IPS-NIHi11 (cell line): ENCODE data around the gene ADORA1.
A peak's percentile ranks its signal among the peaks of the same experiment; 100 is the strongest.

Experiments used
- DNase-seq: peaks from one replicate; pipeline ENCODE4 v3.0.0; 2012; ENCODE audit warnings: mixed read lengths, low spot score

ADORA1 gene

DNA sequence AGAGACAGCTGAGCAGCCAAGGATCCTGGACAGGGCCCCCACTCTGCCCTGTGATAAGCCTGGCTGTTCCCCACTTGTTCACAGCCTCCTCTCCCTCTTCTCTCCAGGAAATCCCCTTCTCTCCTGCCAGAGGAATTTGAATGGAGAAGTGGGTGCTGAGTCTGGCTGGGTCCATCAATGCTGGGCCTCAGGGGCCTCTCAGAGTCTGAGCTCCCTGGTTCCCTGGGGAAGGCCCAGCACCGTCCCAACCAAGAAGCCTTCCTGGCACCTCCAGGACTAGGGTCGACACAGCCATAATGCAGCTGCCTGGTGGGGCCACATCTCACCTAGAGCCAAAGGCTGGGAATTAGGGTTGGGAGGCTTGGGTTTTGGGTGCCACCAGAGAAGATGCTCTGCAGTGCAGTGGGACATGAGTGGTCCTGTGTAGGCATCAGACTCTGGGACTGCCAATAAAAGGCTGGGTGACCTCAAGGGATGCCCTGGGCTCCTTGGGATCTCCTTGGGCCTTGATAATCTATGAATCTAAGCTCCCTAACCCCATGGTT is 45.6 kb downstream of the ADORA1 start:
- DNase-seq: no peak

DNA sequence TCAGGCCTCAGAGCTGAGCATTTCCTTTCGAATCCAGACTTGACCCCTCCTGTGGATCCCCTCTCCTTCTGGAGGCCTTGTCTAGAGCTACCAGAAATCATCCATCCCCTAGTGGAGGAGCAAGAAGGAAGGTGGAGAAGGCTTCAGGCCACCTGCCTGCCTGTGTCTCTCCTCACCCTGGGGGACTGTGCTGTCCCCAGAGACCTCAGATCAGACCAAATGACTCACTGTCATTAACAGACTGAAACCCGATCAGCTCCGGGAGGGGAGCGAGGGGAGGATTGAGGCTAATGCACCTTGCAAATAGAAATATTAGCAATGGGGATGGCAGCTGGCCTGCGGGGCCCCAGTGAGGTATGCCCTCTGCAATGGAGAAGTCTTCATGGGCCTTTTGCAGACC is 46.0 kb downstream of the ADORA1 start:
- no peak for DNase-seq

DNA sequence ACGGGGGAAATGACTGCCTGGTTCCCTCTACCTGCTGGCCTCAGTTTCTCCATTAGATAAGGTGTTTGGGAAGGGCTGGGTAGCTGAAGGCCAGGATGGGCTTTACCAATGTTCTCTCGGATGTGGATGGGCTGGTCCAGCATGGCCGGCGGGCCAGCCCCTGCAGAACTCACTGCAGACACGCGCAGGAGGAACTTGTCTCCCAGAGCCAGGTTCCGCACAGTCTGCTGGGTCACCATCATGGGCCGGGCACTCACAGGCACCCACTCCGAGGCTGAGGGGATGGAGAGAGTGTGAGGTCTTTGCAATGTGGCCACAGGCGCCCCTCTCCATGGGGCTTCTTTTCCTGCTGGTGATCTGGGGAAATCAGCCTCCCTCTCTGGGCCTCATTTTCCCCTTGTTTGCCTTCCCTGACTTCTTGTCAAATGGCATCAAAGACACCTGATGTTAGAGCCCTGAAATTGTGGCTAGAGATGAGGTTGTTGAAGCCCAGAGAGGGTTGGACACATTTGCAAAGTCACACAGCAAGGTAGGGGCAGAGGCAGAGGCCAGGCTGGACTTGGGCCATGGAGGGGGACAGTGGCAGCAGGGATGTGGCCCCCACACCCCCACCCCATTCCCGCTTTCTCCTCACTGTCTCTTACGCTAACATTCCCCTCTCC is 46.9 kb downstream of the ADORA1 start:
- no peak for DNase-seq

DNA sequence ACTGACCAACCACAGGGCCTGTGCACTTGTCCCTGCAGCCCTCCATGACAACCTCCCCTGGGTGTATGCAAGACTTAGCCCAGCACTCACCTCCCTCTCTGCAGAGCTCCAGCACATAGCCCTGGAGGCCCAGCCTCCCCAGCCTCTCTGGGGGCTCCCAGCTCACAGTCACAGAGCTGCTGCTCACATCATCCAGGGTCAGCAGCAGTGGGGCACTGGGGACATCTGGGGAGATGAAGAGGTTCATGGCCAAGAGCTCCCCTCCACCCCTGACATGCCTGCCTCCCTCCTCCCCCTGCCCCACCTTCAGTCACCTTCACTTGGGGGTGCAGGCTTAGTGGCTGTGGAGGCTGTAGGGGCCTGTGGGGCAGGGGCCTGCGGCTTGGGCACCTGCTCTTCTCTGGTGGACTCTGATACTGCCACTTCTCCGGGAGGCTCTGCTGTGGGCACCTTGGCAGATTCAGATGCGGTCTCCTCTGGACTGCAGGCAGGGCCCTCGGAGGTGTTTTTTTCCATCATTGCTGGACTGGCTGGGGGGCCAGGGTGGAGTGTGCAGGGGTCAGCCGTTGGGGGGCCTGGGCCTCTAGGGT is 47.8 kb downstream of the ADORA1 start, which contains the start of gene MYBPH:
TSS of gene MYBPH (minus strand) at position 590 of the 590 bp plus-strand sequence. CDS start at position 519, 71 bp downstream.
- DNase-seq: no peak

DNA sequence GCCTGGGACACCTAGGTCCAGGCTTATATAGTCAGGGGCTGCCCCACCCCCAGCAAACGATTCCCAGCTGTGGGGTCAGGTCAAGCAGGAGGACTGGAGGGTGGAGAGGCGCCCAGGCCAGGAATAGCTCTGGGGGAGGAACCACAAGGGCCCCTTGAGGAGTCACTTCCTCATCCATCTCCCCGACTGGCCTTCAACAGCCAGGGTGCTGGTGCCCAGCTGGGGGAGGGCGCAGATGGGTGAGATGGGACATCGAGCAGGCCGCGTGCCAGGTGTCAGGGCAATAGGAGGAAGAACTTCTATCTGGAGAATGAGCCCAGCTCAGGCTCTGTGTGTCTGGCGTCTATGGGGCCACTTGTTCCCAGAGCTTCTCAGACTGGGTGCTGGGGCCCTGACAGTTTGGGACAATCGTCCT is 48.3 kb downstream of the ADORA1 start:
- no peak for DNase-seq

DNA sequence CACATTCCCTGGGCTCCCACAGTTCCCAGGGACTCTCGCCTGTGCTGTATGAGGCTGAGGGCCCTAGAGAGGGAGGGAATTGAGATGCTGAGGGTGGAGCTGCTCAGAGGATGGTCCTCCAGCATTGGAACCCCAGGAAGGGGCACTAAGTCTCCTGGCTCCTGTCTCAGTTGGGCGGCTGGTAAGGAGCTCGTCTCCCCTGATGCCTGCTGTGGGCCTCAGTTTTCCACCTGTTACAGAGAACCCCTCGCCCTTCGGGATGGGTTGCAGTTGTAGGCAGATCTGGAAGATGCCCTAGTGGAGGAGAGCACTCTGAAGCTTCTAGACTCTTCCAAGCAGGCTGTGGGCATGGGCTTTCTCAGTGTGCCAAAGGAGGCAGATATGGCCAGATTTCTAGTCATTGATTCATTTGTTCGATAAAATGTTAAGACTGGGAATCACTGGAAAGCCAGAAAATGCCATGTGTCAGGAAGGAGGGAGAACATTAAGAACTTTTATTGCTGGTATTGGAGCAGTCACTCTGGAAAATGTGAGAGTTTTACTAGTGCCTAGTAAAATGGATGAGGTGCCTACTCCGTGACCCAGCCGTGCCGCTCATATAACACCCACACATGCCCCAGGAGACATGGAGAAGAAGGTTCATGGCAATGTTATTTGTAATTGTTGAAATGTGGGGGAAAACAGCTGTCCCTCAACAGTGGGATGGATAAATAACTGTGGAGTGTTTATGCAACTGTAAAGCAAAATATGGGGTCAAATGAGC is 48.9 kb downstream of the ADORA1 start:
- no peak for DNase-seq

DNA sequence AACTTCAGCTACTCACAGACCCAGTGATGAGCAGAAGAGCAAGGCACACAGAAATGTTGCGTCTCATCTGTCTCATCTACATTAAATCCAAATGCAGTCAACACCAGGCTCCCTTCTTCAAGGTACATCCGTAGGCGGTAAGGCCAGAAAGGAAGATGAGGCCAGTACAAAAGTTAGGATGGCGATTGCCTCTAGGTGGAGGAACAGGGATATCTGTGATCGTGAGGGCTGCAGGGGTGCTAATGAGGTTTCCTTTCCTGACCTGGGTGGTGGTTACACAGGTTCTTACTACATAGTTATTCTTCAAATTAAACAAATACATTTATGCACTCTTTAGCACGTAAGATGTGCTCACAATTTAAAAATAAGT is 49.5 kb downstream of the ADORA1 start:
- no peak for DNase-seq

DNA sequence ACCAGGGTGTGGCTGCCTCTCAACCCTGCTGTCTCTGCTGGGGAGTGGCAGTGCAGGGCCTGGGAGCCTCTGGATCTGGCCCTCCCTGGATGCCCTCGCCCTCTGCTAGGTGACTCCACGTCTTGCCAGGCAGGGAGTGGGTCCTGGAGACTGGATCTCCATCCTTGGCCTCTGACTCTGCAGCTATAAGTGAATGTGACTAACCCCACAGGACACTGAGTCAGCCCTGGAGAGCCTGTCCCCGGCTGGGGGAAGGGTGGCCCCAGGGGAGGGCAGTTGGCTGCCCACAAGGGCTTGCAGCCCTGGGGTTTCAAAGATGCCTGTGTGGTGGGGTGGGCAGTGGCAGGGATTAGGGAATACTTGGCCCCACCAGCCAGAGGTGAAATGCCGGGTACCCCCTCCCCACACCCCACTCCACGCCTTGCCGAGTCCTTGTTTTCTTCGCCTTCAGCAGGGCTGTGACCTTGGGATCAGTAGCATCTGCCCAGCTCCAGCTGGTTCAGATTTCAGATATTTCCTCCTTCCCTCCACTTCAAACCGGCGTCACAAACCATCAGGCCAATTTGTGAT is 50.0 kb downstream of the ADORA1 start:
- DNase-seq: no peak

DNA sequence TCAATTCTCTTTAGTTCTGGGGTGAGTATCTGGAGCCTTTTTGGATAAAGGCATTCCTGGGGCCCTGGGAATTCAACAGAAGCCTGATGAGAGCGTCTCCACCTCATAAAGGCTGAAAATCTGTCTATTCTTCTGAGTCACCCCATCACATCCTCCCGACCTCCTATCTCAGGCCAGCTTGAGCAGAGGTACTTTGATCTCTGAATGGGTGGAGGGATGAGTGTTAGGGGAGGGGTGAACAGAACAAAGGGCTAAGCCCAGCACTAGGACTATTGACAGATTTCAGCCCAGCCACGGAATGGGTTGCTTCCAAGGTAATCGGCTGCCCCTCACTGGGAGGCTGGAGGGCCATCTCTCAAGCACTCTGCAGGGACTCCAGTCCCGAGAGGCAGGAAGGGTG is 50.6 kb downstream of the ADORA1 start:
- peak; percentile 60 for DNase-seq

DNA sequence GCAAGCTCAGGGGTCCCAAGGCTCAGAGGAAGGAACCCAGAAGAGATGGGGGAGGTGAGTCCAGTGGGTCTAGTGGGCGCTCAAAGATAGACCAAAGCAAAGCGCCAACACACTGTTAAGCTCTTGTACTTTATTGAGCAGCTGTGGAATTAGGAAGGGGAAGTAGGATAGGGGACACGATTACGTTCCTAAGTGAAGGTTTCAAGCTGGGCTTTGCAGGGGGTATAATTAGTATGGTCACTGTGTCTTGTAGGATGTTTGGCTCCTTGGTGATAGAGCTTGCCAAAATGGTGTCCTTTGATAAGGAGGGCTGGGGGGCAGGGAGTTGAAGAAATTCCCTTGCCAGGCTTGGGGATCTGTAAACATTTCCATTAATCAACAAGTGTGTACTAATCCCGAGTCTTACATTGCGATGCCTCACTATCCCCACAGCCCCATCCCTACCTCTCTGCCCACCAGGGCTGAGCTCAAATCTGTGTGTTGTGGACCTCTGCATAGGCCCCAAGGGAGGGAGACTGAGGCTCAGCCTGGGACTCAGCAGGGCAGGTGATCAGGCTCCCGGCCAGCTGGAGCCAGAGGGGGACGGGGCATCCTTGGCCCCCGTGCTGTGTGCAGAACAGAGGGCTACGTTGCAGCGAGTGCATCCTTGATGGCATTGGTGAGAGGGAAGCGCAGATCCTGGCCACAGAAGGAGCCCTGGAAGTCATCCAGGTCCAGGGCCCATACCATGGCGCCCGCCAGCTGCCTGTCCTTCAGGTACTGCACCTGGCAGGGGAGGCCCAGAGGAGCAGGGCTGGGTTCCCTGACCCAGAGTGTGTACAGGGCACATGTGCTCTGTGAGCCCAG is 51.5 kb downstream of the ADORA1 start:
- DNase-seq: no peak

DNA sequence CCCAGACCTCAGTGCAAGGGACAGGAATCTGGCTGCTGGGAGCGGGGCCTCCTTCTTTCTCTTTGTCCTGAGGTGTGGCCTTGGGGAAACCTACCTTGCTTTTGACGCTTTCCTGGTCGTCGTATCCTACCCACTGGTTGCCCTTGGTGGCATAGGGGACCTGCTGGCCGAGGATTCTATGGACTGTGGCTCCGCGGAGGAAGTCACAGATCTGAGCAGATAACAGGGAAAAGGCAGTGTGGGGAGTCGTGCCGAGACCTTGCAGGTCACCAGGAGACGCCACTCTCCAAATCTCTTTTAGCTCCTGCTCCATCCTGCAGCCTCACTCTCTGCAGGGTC is 52.1 kb downstream of the ADORA1 start:
- no peak for DNase-seq

DNA sequence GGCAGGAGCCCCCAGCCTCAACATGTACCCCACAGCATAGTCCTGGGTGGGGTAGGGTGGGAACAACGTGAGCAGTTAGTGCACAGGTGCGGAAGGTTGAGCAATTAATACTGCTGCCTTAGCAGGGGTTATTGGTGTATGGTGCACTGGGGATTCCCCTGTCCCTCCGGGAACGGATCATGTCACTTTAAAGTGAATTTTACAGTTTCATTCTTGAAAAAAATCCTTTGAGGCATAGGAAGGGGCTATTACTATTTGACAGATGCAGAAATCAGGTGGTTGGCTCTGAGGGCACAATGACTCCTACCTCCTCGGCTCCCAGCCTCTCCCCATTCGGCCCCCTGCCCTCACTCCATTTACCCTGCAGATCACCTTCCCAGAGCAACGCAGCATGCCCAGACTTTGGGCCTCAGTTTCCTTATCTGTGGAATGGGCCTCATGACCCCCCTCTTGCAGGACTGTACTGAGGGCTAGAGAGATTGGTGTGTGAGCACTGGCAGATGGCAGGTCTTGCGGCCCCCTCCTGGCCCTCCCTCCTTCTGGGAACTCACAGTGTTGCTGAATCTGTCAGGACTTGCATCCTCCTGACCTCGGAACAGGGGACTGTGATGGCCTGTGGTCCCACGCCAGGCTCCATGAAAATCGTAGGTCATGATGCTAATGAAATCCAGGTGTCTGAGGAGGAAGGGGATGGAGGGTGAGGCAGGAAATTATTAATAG is 53.2 kb downstream of the ADORA1 start:
- DNase-seq: no peak

DNA sequence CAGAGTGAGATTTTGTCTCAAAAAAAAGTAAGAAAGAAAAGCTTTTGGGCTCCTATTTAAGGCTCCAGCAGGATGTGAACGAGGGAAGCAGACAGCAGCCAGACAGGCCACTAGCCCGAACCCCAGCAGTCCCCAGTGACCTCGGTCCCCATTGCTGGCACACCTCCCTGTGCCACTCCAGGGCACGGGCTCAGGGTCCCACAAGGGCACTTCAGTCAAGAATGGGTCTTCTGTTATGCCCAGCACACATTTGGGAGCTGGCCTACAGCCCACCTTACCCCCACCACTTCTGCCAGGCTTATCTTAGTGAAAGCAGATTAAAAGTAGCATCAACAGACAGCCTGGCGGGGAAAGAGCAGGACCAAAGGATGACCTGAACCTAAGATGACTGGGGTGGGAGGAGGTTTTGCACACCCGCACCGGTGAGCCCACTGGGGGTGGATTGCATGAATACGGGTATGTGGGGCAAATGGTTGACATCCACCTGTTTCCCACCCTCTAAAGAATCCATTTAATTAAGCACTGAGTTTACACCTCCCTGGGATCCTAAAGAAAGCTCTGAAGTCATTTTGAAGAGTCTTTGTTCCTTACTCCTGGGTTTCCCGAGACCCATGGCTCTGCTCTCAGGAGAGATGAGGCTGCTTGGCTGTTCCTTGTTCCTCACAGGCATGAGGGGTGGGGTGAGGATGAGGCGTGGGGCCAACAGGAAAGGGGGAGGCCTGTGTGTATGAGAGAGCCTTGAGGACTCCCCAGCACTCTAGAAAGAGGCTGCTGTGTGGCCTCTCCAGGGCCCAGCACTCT is 54.3 kb downstream of the ADORA1 start:
- no peak for DNase-seq

DNA sequence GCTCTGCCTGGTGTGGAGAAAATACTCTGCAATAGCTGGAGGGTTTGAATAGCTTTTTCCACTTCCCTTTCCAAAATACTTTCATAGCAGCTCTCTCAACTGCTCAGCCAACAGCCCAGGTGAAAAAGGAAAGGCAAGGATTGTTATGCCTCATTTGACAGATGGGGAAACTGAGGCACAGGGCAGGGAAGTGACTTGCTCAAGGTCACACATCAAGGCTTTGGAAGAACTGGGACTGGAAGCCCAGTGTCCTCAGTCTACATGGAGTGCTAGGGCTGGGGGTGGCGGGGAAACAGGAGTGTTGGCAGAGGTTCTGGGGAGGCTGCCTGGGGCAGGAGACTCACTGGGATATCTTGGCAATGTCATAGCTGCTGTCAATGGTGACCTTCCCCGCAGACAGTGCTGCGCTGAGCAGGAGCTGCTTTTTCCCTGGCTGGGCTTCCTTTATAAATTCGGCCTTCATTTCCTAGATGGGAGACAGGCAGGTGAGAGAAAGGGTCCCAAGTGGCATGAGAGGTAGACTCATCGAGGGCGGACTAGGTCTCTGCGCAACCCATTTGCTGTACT is 54.9 kb downstream of the ADORA1 start:
- DNase-seq: no peak

DNA sequence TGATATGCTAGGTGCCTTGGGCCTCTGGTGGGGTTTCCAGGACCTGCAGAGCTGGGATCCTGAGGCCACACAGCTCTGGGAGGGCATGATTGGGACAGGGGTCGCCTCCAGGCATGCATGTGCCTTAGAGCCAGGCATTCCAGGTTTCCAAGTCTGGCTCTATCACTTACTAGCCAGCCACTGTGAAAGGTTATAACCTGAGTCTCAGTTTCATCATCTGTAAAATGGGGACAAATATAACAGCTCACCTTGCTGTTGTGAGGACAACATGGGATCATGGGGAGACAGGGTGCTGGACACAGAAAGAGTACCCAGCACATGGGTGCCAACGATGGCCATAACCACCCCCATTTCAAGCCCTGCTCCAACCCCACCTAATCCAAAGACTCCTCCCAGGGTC is 56.3 kb downstream of the ADORA1 start:
- no peak for DNase-seq

DNA sequence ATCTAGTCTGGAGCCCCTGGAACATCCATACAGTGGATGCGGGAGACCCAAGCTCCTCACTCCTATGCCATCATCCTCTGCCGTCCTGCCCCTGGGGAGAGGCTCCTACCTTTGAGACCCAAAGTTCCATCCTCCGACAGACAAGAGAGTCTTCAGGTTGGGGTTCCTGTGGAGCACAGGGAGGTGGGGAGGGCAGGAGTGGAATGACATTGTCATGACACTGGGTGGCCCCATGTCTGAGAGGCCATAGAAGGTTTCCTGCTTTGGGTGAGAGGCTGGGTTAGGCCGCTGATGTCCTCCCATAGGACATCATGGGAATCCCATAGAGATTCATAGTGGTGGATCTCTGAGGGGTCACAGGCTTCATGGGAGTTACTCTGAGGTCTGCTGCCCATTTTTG is 56.9 kb downstream of the ADORA1 start:
- no peak for DNase-seq

DNA sequence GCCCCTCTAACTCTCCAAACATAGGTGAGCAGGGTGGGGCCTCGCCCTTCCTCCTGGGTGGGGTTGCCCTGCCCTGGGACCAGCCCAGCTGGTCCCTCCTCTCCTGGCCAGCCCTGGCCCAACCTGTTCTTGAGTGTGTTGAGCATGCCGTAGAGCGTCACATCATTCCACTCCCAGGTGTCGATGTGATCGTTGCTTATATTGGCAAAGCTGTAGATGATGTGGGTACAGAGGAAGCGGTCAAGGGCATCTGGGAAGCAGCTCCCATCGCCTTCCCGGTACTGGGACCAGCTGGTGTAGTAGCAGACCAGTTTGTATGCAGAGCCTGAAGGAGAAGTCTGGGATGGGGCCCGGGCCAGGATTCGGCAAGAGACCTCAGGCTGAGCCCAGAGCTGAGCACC is 57.5 kb downstream of the ADORA1 start:
- DNase-seq: no peak

DNA sequence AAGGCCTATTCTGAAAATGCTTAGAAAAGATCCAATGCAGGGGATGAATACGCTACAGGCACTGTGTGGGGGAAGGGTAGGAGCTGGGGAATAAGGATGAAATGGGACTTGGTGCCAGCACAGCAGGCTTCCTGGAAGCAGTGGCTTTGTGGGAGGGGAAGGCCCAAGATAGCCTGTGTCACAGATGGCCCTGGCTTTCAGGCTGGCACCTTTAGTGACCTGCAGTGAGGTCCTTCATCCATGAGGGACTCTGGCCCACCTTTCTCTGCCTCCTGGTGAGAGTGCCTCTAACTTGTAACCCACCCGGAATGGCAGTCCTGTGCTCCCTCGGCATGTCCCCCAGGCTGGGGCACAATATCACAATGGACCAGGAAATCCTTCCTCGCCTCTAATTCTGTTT is 58.1 kb downstream of the ADORA1 start:
- DNase-seq: no peak

DNA sequence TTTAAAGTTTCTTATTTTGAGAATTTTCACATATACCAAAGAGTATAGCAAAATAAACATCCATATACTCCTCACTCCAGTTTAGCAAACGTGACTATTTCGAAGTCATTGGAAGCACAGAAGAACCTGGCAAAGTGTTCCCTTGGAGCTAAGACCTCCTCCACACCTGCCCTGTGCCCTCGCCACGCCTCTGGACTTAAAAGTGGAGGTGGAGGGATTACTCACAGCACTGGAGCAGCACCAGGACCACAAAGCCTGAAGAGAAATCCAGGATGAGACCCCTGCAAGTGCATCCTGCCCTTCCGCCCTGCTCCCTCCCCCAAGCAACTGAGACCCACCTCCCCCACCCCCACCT is 58.5 kb downstream of the ADORA1 start:
- no peak for DNase-seq
